Activated T-cell treated with anti-CD3 and anti-CD28 coated beads, Interleukin-2, amount 50 U/mL, for 24 hours (primary cell): ENCODE data around the gene DAPK3.
"Not testable (repeated sequence)": the region's sequence is repeated elsewhere in the genome, so short reads cannot be mapped to it uniquely, and the experiment has no call there.

Source experiments
- DNase-seq: peaks from one replicate; pipeline ENCODE4 v3.0.0-alpha.2; 2020
- H3K27ac Mint-ChIP-seq: 2 replicates; pipeline ENCODE4 v1.8.0; 2020; ENCODE audit warnings: mild to moderate bottlenecking, mixed read lengths
- H3K27me3 Mint-ChIP-seq: 2 replicates; pipeline ENCODE4 v1.8.0; 2020; ENCODE audit warnings: mixed read lengths
- H3K36me3 Mint-ChIP-seq: 2 replicates; pipeline ENCODE4 v1.8.0; 2020; ENCODE audit warnings: low read depth, mixed read lengths
- H3K4me1 Mint-ChIP-seq: 2 replicates; pipeline ENCODE4 v1.8.0; 2020; ENCODE audit warnings: low read depth, mixed read lengths
- H3K4me3 Mint-ChIP-seq: 2 replicates; pipeline ENCODE4 v1.8.0; 2020; ENCODE audit warnings: mild to moderate bottlenecking, moderate library complexity, mixed read lengths
- H3K9me3 Mint-ChIP-seq: 2 replicates; pipeline ENCODE4 v1.8.0; 2020; ENCODE audit warnings: mixed read lengths

Gene DAPK3

DNA sequence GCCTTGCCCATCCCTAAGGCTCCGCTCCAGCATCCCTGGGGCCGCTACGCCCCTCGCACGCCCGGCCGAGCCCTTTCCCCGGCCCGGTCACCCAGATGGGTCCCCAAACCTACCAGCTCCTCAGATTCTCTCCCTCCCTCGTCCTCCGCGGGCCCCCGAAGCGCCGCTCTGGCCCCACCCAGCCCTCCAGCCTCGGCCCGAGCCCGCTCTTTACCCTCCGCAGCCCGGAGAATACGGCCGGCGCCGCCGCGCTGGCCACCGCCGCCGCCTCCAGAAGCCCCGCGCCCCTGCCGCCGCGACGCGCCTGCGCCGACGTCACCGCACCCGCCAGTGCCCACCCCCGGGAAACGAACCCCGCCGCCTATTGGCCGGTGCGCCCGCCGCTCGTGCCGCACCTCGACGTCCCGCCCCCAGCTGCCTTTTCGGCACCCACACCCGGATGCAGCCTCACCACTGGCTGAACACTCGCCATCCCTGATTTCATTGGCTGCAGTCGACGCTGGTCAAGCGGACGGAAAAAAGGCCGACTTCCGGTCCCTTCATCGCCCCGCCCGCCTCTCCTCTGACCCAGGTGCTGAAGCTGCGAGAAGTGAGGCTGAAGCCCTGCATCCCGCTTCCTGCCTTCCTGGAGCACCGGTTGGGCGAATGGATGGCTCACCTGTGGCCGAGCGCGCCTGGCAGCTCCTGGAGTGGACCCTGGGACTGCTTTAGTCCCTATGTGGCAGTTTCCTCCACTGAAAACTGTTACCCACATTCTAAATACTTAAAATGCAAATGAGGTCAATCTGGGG lies at the start of gene DAPK3:
Gene DAPK3, minus strand, starts transcription at position 292 of the 791 bp plus-strand sequence. CDS start 1,364 bp downstream, outside the sequence.
- no peaks in the 10 kb centered on the region for H3K27me3 Mint-ChIP-seq
- peak within 1 kb of the TSS; percentile 94 for H3K27ac Mint-ChIP-seq
- H3K4me3 Mint-ChIP-seq = peak within 1 kb of the TSS; percentile 88
- H3K36me3 Mint-ChIP-seq = peaks cover 68% of the 10 kb centered on the region
- H3K9me3 Mint-ChIP-seq = no peaks in the 10 kb centered on the region
- peaks cover 40% of the 10 kb centered on the region for H3K4me1 Mint-ChIP-seq
- peak; percentile 96 for DNase-seq

DNA sequence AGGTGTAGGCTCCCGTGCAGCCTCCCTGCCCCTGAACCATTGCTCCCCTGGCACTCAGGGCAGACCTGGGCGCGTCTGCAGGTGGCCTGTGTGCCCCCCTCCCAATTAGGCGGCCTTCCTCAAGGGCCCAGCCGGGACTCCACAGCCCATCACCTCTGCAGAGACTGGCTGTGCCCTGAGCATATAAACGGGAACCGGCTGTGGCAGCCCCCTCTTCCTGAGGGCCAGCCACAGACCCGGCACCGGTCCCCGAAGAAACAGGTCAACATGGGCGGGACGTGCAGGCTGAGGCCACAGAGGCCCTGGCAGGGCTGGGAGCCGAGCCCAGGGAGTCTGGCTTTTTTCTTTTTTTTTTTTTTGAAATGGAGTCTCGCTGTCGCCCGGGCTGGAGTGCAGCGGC lies 48.7 kb upstream of the DAPK3 start:
- H3K36me3 Mint-ChIP-seq = peaks cover 60% of the 10 kb centered on the region
- H3K27me3 Mint-ChIP-seq = no peaks in the 10 kb centered on the region

DNA sequence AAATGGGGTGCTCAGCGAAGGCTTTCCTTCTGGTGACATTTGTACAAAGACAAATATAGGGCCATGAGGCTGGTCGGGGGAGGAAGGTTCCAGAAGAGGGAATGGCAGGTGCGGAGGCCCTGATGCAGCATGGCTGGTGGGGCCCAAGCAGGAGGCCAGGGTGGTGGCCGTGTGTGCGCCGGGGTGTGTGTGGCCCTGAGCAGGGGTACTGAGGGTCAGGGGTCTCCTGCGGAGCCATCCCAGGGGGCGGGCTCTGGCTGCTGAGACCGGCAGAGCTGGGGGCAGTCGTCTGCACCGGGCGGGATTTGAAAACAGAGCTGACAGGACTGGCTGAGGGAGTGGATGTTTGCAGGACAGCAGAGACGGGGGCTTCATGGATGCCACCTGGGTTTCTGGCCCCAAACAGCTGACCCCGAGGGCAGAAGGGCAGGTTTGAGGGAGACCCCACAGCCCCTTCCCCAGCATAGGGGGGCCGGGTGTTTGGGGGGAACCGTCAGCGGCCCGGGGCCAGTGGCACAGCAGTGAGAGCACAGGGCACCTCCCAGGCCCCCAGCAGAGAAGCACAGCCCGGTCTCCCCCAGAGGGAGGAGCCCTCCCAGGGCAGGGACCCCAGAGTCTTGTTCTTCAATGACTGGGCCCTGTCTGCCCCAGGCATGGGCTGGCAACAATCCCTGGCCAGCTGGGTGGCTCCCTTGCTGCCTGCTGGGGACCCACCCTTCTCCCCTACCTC lies 48.0 kb upstream of the DAPK3 start:
- no peak for DNase-seq
- H3K36me3 Mint-ChIP-seq = peaks cover 60% of the 10 kb centered on the region
- no peaks in the 10 kb centered on the region for H3K27me3 Mint-ChIP-seq
- peaks cover 14% of the 10 kb centered on the region for H3K4me1 Mint-ChIP-seq
- H3K27ac Mint-ChIP-seq = peak overlapping the region; percentile 50
- H3K9me3 Mint-ChIP-seq = no peaks in the 10 kb centered on the region
- H3K4me3 Mint-ChIP-seq = no peak overlapping the region

More for the DNA sequence above, 48.7 kb upstream of the DAPK3 start:
- peaks cover 8% of the 10 kb centered on the region for H3K4me1 Mint-ChIP-seq
- no peak for DNase-seq
- no peaks in the 10 kb centered on the region for H3K9me3 Mint-ChIP-seq
- H3K27ac Mint-ChIP-seq = no peak overlapping the region
- H3K4me3 Mint-ChIP-seq = no peak overlapping the region

DNA sequence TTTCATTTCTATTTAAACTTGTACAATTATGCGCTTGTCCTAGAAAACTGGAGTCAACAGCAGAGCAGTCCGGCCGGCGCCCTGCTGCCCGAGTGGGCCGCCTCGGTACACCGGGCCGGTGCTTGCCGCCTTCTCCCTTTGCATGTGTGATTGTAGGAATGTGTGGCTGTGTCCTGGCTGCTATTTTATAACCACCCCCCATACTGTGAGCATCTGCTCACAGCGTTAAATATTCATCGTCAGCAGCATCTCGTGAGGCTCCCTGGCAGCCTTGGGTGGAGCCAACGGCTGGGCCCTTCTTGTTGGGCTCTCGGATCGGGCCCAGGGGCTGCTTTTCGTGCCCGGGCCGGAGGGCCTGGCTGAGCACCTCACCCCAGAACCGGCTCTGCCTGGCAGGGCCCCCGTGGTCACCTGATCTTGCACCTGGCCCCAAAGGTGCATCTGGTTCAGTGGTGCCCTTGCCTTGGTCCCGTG lies 47.3 kb upstream of the DAPK3 start:
- no peaks in the 10 kb centered on the region for H3K9me3 Mint-ChIP-seq
- H3K27ac Mint-ChIP-seq = peak overlapping the region; percentile 50
- no peak overlapping the region for H3K4me3 Mint-ChIP-seq
- peaks cover 16% of the 10 kb centered on the region for H3K4me1 Mint-ChIP-seq
- H3K36me3 Mint-ChIP-seq = peaks cover 58% of the 10 kb centered on the region
- DNase-seq = no peak
- H3K27me3 Mint-ChIP-seq = no peaks in the 10 kb centered on the region

DNA sequence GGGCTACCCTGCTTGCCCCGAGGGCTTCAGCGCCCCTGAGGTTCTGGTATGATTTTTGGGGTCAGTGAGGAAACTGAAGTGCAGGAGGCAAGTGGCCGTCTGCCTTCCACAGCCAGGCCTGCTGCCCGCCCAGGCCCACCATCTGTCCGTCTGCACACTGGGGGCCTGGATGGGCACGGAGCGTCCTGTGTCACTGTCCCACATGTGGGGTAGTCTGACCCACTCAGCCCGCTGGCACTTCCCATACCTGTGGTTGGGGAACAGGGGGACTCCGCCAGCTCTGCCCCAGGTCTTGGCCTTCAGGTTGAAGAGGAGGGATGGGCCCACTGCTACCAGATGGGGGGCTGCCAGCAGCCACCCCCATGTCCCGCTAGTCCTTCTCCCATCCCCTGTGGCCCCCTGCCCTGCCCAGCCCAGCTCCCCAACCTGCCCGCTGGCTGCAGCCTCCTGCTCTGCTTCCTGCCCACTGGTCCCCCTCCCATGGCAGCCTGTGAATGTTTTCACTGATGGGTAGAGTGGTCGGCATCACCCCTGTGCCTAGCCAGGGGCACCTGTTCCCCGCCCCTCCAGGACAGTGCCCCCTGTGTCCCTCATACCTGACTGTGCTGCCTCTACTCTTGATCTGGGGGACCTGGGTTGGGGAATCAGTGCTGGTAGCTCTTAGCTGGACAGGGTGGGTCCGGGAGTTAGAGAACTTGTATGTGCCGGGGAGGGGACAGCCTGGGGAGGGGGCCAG lies 46.2 kb upstream of the DAPK3 start:
- Mint-ChIP-seq H3K27me3 (no peaks in the 10 kb centered on the region), H3K36me3 (peaks cover 67% of the 10 kb centered on the region), H3K27ac (no peak overlapping the region), H3K4me3 (no peak overlapping the region), H3K9me3 (no peaks in the 10 kb centered on the region), H3K4me1 (peaks cover 25% of the 10 kb centered on the region)
- DNase-seq = no peak

DNA sequence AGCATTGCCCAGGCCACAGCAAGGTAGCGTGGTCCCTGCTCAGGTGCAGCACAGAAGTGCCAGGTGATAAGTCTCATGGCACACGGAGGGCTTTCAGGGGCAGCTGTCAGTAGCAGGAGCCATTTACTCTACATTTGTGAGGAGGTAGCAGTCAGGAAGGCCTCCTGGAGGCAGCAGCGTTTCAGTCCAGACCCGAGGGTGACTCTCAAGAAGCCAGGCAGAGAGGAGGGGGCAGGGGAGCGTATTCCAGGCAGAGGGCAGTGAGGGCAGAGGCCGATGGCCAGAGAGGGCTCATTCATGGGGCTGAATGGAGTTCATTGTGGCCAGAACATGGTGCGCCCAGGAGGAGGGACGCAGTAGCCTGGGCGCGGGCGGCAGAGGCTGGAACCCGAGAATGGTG lies 45.6 kb upstream of the DAPK3 start:
- Mint-ChIP-seq H3K27ac (no peak overlapping the region), H3K4me3 (no peak overlapping the region), H3K9me3 (no peaks in the 10 kb centered on the region), H3K4me1 (peaks cover 24% of the 10 kb centered on the region), H3K27me3 (no peaks in the 10 kb centered on the region), H3K36me3 (peaks cover 63% of the 10 kb centered on the region)
- DNase-seq = no peak

DNA sequence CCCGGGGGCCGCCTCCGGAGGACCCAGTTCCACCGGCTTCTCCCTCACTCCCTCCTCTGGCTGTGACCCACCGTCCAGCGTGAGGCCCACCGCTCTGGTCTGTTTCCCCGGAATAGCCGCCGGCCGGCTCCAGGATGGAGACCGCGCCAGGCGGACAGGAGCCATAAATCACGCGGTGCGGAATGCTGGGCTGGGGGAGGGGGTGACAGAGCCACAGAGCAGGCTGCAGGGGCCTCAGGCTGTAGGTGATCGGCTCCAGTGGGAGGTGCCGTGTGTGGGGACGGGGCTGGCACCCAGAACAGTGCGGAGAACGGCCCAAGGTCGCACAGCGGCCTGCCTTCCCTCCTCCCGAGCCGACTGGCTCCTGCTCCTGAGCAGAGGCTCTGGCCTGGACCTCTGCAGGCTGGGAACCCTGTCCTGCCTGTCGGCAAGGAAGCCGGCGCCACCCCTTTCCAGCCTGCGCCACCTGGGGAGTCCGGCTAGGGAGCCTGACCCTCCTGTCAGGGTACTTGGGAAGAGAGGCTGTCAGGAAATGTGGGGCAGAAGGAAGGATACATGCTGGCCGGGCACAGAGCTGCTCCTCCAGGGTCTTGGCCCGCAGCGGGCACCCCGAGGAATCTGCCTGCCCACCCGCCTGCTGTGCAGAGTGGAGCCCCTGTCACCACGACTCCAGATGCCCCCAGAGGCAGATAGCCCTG lies 45.0 kb upstream of the DAPK3 start:
- no peak overlapping the region for H3K4me3 Mint-ChIP-seq
- peaks cover 30% of the 10 kb centered on the region for H3K4me1 Mint-ChIP-seq
- H3K27ac Mint-ChIP-seq = no peak overlapping the region
- no peaks in the 10 kb centered on the region for H3K27me3 Mint-ChIP-seq
- H3K36me3 Mint-ChIP-seq = peaks cover 66% of the 10 kb centered on the region
- no peak for DNase-seq
- no peaks in the 10 kb centered on the region for H3K9me3 Mint-ChIP-seq

DNA sequence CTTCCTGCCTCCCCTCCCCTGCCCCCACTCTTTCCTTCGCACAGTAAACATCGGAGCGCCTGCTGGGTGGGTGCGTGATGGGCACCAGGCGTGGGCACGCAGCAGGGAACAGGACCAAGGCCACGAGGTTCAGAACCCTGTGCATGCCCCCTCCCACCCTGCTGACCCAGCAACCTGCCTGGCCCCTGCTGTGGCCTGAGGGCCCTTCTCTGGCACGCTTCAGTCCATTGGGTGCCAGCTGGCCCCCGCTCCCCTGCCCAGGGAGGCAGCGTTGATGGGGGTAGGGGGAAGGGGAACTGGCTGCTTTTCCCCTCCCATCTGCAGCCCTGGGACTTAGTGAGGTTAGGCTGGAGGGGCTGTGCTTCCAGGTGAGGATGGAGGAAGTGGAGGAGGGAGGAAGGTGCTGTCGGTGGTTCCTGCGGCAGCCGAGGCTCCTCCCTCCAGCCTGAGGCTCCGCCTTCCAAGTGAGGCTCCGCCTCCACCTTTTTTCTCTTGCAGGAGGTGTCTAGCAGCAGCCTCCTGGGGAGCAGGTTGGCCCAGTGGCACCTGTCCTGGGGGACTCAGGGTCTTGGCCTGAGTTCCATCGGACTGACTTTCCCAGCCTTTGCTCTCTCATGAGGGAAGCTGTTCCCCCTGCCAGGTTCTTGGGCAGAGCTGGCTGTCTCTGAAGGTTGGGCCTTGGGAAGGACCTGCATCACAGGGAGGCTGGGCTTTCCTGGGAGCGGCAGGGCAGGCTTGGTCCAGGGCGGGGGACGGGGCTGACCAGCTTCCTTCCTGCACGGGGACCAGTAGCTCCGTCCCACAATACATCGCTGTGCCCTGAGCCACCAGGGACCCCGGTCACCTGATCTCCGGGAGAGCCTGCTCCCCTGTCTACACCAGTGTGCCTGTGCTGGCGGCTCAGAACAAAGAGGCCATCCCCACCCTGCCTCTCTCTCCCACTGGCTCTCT lies 43.9 kb upstream of the DAPK3 start:
- peak; percentile 70 for DNase-seq
- peaks cover 39% of the 10 kb centered on the region for H3K4me1 Mint-ChIP-seq
- H3K36me3 Mint-ChIP-seq = peaks cover 60% of the 10 kb centered on the region
- no peak overlapping the region for H3K27ac Mint-ChIP-seq
- no peaks in the 10 kb centered on the region for H3K9me3 Mint-ChIP-seq
- H3K27me3 Mint-ChIP-seq = no peaks in the 10 kb centered on the region
- H3K4me3 Mint-ChIP-seq = no peak overlapping the region

DNA sequence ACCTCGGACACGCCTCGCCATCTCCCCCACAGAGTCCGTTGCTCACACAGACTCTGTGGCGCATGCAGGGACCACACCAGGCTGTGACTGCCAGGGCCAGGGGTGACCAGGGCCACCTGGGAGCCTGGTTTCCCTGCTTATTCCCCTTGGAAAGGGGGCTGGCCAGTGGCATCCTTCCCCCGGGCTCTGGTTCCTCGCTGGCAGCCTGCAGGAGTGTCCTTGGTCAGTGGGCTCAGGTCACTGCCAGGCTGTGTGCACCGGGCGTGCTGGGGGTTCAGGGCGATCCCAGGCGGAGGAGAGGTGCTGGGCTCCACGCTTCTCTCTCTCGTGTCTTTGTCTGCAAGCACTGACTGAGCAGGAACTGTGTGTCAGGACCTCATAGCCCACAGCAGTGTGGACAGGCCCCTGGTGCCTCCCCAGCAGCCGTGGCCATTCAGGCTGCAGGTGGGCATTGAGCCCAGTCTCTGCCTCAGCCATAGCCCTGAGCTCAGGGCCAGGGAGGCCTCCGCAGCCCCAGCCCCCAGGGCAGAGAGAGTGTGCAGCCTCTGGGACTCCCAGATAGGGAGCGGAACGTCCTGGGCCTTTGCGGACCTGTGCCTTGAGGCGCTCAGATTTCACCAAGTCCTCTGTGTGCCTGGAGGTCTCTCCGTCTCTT lies 43.1 kb upstream of the DAPK3 start:
- Mint-ChIP-seq H3K4me3 (no peak overlapping the region), H3K27me3 (no peaks in the 10 kb centered on the region), H3K36me3 (peaks cover 60% of the 10 kb centered on the region), H3K9me3 (no peaks in the 10 kb centered on the region), H3K27ac (no peak overlapping the region), H3K4me1 (peaks cover 47% of the 10 kb centered on the region)
- DNase-seq = no peak

DNA sequence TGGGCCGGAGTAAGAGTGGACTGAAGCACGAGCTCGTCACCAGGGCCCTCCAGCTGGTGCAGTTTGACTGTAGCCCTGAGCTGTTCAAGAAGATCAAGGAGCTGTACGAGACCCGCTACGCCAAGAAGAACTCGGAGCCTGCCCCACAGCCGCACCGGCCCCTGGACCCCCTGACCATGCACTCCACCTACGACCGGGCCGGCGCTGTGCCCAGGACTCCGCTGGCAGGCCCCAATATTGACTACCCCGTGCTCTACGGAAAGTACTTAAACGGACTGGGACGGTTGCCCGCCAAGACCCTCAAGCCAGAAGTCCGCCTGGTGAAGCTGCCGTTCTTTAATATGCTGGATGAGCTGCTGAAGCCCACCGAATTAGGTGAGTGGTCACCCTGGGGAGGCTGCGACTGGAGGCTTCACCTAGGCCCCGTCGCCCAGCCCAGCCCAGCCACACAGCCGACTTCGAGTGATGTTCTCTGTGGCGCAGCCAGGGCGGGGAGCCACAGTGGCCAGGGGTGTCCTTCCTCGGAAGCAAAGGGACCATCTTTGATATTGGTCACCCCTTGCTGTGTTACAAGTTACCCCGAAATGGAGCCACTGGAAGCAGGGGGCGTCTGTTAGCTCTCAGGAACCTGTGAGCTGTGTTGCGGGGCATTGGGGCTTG lies 42.2 kb upstream of the DAPK3 start:
- DNase-seq = no peak
- Mint-ChIP-seq H3K4me3 (no peak overlapping the region), H3K9me3 (no peaks in the 10 kb centered on the region), H3K27me3 (no peaks in the 10 kb centered on the region), H3K27ac (no peak overlapping the region), H3K4me1 (peaks cover 51% of the 10 kb centered on the region), H3K36me3 (peaks cover 54% of the 10 kb centered on the region)

DNA sequence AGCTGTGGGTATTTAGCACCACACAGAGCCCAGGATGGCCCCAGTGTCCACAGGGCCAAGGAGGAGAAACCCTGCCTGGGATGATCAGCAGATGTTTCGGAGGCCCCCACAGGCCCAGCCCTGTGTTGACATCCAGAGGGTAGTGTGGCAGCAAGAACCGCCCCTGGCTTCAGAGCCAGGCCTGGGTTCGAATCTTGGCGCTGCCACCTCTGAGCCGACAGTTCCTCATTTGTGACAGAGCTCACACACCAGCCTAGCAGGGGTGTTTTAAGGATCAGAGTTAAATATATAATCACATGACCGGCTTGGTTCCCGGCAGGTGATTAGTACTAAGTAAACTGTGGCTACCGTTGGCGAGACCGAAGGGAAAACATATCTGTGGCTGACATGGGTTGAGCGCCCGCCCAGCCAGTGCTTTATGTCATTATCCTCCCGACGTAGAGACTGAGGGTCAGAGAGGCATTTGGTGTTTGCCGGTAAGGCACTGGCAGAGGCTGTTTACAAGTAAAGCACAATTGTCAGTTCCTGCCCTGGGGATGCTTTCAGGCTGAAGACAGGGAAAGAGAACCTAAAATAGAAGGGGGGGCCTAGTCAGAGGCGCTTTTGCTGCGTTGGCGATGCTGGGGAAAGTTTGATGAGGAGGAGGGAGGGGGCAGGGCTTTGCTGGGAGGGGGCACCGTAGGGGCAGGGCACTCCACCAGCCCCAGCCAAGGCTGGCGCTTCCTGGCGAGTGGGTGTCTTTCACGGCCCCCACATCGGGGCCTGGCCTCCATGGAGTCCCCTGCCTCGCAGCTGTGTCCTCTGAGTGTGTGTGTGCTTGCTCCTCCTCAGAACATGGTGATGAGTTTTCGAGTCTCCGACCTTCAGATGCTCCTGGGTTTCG lies 41.4 kb upstream of the DAPK3 start:
- DNase-seq = no peak
- Mint-ChIP-seq H3K4me1 (peaks cover 51% of the 10 kb centered on the region), H3K27ac (no peak overlapping the region), H3K4me3 (no peak overlapping the region), H3K9me3 (no peaks in the 10 kb centered on the region), H3K36me3 (peaks cover 51% of the 10 kb centered on the region), H3K27me3 (no peaks in the 10 kb centered on the region)

DNA sequence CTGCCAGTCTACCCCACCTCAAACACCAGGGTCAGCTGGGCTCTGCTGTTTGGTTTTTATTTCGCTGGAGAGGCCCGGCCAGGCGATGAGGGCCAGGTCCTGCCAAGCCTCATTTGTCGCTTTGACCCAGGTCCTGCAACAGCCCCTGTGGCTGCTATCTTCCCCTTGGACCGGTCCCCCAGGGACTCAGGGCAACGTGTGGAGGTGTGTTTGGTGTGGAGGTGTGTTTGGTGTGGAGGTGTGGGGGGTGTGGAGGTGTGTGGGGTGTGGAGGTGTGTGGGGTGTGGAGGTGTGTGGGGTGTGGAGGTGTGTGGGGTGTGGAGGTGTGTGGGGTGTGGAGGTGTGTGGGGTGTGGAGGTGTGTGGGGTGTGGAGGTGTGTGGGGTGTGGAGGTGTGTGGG lies 40.5 kb upstream of the DAPK3 start:
- H3K27me3 Mint-ChIP-seq, DNase-seq, H3K9me3 Mint-ChIP-seq, H3K4me3 Mint-ChIP-seq: not testable (repeated sequence)
- Mint-ChIP-seq H3K36me3 (peaks cover 47% of the 10 kb centered on the region), H3K27ac (peak overlapping the region; percentile 11), H3K4me1 (peaks cover 51% of the 10 kb centered on the region)
